HG02759 (cell line): ENCODE data around the gene TM2D3.

Experiments
- ATAC-seq: cut with Tn5 transposase; IDR thresholded peaks from one replicate; pipeline ENCODE4 v1.9.1; 2021; ENCODE audit warnings: mild to moderate bottlenecking, moderate library complexity; ENCODE audit not compliant: unreplicated experiment

The TM2D3 gene

DNA sequence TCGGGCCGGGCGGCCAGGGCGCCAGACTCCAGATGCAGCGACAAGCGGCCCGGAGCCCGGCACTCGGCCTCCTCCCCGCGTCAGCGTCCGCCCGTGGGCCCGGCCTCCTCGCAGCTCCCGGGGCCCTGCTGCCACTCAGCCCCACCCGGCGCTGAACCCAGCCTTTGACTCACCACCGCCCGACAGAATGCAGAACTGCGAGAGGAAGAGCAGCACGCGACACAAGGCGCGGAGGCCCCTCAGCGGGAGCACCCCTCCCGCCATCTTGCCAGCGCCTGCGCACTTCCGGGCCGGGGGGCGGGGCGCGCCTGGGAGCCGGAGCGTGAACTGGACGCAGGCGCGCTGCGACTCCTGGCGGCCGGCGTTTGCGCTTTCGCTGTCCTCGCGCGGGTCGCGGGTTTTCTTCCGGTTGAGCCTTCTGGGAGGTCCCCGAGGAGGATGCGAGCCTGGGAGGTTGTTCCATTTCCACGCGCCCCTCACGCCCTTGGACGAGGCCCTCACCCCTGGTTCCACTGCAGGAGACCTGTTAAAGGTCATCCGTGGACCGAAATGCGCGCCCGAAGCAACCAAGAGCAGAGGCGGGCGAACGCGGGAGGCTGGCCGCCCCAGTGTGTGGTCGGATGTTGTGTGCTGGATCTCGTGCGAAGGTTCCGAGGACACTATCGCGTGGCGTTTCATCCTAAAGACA is at the start of gene TM2D3:
TSS of gene TM2D3 (minus strand) at position 284 of the 688 bp plus-strand sequence. CDS start at position 264, 20 bp downstream.
- ATAC-seq, result peak; percentile 90

- ATAC-seq, result no peak
Measured at GRCh38 chr15:101698314-101698713, 46.1 kb upstream of the TM2D3 start.

- no peak for ATAC-seq
Measured at GRCh38 chr15:101697488-101697887, 45.3 kb upstream of the TM2D3 start.

- ATAC-seq, result no peak
Measured at GRCh38 chr15:101696829-101697228, 44.6 kb upstream of the TM2D3 start.

GRCh38 chr15:101694261-101694660 is 42.1 kb upstream of the TM2D3 start:
- ATAC-seq, result no peak

DNA sequence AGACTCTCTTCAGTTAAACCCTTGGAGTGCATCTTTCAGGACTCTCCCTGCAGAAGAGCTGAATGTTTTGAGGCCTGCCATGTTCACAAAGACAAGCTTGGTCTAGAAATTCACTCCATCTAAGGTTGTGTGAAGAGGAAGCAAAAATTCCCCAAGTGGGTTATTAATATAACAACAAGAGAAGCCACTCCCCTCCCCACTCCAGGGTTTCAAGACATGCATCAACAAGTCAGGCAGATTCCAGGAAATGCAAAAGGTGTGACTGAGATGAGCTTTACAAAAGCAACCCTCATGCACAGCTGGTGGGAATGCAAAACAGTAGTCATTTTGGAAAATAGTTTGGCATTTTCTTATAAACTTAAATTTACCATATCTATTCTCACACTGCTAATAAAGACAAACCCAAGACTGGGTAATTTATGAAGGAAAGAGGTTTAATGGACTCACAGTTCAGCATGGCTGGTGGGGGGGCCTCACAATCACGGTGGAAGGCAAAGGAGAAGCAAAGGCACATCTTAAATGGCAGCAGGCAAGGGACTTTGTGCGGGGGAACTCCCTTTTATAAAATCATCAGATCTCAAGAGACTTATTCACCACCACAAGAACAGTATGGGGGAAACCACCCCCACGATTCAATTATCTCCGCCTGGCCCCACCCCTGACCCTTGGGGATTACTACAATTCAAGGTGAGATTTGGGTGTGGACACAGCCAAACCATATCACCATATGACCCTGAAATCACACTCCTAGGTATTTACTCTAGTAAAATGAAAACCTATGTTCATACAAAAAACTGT is 40.8 kb upstream of the TM2D3 start:
- ATAC-seq, result no peak

DNA sequence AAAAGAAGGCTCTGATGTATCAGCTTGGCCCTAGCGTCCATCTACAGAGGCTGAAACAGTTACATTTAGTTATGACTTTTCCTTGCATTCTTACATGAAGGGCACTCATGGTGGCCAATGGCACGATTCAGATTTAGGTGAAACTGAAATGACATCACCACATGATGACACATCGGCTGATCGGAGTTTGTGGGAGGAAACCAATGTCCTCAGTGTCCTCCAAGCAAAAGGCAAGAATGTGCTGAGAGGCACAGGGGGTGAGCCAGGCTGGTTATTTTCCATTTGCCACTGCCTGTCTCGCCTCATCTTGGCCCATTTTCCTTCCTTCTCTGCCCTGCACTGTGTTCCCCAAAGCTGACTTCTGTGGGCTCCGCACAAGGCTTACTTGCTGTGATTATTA is 37.7 kb upstream of the TM2D3 start:
- no peak for ATAC-seq

DNA sequence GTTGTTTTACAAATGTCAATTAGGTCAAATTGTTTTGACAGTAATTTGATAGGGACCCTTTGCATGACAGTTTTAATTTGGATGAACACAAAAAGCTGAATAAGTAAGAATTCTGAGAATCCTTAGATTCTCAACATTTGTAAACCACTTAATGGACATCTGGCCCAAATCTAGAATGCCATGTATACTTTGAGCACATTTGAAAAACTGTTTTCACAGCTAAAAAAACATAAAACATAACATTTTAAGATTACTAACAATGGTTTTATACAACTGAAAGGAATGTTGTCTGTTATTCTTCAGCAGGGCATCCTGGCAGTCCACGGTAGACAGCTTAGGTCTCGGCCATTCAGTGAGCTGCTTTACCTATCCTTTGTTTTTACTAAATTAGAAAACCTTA is 34.5 kb upstream of the TM2D3 start:
- ATAC-seq, result no peak

- no peak for ATAC-seq
Measured at GRCh38 chr15:101684877-101685276, 32.7 kb upstream of the TM2D3 start.

DNA sequence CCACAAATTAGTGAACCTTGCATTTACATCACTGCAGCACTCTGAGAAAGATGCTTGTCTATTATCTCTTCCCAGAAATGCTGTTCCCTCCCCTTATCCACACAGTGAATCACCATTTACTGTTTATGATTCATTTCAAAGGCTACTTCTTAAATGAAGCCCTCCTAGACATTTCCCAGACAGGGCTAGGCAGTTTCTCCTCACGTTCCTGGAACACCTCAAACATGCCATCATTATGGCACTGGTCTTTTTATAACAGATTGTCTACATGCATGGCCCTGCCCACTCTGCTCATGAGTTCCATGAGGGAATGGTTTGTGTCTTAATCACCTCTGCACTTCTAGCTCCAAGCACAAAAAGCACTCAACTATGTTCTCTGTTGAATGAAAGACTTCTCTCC is 32.2 kb upstream of the TM2D3 start:
- ATAC-seq, result no peak

GRCh38 chr15:101679806-101680205 is 27.6 kb upstream of the TM2D3 start:
- no peak for ATAC-seq

GRCh38 chr15:101676921-101677329 is 24.7 kb upstream of the TM2D3 start:
- ATAC-seq, result no peak

DNA sequence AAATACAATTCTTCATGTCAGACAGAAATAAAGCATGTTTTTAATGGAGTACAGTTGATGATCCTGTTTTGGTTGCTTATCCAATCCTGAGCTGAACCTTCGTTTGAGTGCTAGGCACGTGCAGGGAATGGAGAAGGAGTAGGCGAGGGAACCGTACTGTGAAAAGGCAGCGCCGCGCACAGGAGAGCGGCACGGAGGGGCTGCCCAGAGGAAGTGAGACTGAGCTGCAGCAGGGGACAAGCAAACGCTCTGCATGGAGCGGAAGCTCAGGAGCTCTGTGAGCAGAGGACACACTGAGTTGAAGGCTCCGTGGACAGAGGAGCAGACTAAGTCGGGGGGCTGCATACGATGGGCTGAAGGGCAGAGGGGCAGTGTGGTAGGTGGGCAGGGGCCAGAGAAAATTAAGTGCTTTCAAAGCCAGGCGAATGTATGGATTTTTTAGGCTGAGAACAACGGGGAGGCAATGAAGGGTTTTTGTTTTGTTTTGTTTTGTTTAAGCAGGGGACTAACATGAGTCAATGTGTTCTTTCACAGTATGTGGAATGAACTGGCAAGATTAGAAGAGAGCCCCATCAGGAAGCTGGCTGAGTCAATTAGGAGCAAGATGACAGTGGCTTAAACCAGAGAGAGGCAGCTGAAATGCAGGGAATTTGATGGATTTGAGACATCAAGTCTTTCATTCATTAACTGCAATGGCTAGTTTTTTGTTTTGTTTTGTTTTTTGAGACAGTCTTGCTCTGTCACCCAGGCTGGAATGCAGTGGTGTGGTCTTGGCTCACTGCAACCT is 23.8 kb upstream of the TM2D3 start:
- no peak for ATAC-seq

DNA sequence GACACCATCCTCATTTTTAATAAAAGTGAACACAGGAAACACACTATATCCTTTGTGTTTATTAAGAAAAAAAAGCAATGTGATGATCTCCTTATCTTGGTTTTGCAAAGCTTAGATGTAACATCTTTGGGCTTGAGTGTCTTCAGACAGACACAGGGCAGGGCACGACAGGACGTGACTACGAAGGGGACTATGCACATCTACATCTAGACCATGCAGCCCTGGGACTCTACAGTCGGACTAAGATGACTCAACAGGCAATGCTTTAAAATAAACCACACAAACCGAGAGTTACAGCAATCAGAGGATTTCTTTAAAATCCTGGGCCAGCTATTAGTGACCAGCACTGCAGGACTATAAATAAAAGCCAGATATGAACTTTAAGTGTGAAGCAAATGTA is 22.8 kb upstream of the TM2D3 start:
- no peak for ATAC-seq

- ATAC-seq, result no peak
Measured at GRCh38 chr15:101672298-101672697, 20.1 kb upstream of the TM2D3 start.

- no peak for ATAC-seq
Measured at GRCh38 chr15:101669744-101670143, 17.6 kb upstream of the TM2D3 start.

- no peak for ATAC-seq
Measured at GRCh38 chr15:101667881-101668280, 15.7 kb upstream of the TM2D3 start.

DNA sequence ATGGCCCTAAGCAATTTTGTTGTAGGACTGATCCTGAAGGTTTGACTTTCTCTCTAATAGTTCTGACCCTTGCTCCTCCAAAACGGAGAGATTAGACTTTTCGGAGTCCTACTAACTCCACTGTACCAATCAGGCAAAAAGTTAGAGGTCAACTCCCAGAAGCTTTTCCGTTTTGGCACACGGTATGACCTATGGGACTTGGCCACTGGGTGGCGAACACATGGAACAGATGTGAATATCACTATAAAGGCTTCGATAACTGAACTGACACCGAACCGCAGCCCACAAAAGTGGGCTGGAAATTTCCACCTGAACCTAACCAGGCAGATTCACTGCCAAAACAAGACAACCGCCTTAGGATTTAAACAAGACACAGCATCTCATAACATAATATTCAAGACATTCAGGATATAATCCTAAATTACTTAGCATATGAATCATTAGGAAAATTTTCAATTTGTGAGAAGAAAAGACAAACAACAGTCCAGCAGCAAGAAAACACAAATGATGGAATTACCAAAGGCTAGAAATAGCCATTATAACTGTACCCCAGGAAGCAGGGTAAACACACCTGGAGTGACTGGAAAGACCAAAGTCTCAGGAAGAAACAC is 12.2 kb upstream of the TM2D3 start:
- no peak for ATAC-seq

GRCh38 chr15:101662203-101662602 is 10.0 kb upstream of the TM2D3 start:
- no peak for ATAC-seq

DNA sequence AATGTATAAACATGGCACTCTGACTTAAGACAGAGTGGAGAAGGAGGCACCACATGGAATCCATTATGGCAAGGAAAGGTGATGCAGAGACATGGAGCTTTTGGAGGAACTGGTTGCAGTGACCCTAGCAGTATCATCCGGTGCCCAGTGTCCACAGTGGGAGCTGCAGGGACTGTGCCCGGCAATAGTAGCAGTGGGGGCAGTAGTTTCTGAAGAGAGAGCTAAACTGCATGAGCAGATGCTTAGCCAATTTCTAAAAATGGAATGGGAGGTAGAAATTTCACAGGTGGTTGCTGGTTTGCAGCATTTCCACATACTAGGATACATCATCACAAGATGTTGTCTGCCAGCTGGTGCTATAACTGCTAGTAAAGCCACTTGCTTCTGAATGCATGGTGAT is 7.8 kb upstream of the TM2D3 start:
- ATAC-seq, result no peak
